ENCODE results near the gene PPM1L.

PPM1L gene

DNA sequence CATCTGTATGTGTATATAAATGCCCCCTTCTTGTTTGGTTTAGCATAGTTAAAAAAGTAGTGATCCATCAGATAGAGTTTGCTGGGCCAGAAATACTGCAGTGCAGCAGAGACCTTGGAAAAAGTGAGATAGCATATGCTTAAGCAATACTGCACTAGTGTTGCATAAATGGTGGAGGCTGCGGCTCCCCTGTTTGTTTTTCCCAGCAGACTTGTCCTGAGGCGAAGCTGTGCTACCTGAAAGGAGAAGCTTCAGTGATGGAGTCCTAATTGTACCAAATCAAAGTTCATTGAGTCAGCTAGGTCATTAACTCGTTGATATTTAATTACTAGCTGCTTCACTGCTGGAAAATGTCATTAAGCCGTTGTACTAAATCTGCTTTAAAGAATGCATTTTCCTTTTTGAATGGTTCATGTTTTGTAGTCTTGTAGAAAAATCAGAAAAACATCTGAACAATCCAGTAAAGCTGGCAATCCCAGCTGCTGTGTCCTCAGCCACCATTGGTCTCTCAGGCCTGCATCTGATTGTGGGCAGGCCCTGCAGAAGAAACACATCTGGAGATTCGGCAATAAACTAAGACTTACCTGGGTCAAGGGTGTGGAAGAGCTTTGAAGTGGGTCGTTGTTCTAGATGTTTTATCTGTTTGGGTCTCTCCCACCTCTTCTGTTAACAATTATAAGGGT is 179.5 kb downstream of the PPM1L start:
- Histone ChIP-seq H3K9me3 (replicated peaks in 1 of 11) (peaks cover 11 to 20% (median 16%) of the 10 kb centered on the region in 11 experiments), H3K36me3 (peaks cover 0 to 14% (median 9%) of the 10 kb centered on the region in 11 experiments; a peak in 8 of 22 replicates), H4K20me1 (no peaks in the 10 kb centered on the region), H3K27ac (no peak overlapping the region), H3K9ac (no peak overlapping the region), H3K4me1 (no peaks in the 10 kb centered on the region), H3K4me2 (no peak overlapping the region), H3K27me3 (no peaks in the 10 kb centered on the region), H3K4me3 (no peak overlapping the region)
- TF ChIP-seq Cebpa-rat (IDR thresholded peaks at IDR 0.05) = no peak

DNA sequence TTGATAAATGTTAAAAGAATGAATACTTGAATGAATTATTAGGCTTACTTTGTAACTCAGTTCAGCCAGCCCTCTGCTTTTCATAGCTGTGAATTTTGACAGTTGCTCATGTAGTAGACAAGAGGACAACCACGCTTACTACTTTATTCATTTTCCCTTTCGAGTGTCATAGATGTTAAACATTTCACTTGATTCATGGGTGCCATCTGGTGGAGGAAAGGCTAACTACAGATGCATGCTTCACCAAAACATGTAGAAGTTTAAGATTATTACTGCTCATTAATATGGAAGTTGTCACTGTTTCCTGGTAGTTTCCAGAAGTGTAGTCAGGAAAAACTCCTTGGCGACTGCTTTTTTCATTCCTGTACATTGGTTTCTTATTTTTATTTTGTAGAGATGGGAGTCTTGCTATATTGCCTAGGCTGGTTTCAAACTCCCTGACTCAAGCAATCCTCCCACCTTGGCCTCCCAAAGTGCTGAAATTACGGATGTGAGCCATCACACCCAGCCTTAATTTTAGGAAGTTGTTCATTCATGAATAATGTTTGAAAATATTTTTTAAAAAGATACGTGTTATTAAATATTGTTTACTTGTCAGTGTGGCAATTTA is 186.0 kb downstream of the PPM1L start:
- Histone ChIP-seq H3K36me3 (peaks cover 0 to 17% (median 12%) of the 10 kb centered on the region in 11 experiments; a peak in 10 of 22 replicates), H3K9ac (no peak overlapping the region), H3K27ac (no peak overlapping the region), H3K9me3 (replicated peaks in 1 of 11) (peaks cover 21 to 30% (median 27%) of the 10 kb centered on the region in 11 experiments), H3K4me3 (no peak overlapping the region), H3K4me2 (no peak overlapping the region), H3K27me3 (no peaks in the 10 kb centered on the region), H4K20me1 (no peaks in the 10 kb centered on the region), H3K4me1 (0 out of 20 replicates have a peak, but pooled peaks cover 0 to 5% (median 0%) of the 10 kb centered on the region in 10 experiments)
- no peak for TF ChIP-seq Cebpa-rat (IDR thresholded peaks at IDR 0.05)

DNA sequence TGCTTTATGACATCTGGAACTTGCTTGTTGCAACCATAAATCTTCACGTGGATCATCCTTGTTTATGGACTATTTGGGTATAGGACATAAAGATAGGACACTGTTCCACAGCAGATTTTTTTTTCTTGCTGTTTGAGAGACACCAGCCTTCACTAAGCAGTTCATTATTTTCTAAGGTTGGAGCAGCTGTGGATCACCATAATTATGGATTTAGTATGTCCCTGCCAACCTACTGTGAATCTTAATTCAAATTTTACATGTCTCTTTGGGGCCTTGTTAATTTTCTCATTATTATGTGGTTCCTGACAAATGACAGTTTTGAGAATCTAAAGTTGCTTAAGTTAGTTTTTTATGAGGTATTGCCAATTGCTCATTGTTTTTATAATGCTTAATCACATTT is 188.0 kb downstream of the PPM1L start:
- Histone ChIP-seq H3K4me2 (no peak overlapping the region), H3K9ac (no peak overlapping the region), H3K36me3 (peaks cover 0 to 17% (median 12%) of the 10 kb centered on the region in 11 experiments; a peak in 10 of 22 replicates), H3K9me3 (replicated peaks in 1 of 11) (peaks cover 21 to 27% (median 26%) of the 10 kb centered on the region in 11 experiments), H3K4me1 (0 out of 20 replicates have a peak, but pooled peaks cover 0 to 5% (median 0%) of the 10 kb centered on the region in 10 experiments), H4K20me1 (no peaks in the 10 kb centered on the region), H3K27ac (no peak overlapping the region), H3K4me3 (no peak overlapping the region), H3K27me3 (no peaks in the 10 kb centered on the region)
- TF ChIP-seq Cebpa-rat (IDR thresholded peaks at IDR 0.05) = no peak

DNA sequence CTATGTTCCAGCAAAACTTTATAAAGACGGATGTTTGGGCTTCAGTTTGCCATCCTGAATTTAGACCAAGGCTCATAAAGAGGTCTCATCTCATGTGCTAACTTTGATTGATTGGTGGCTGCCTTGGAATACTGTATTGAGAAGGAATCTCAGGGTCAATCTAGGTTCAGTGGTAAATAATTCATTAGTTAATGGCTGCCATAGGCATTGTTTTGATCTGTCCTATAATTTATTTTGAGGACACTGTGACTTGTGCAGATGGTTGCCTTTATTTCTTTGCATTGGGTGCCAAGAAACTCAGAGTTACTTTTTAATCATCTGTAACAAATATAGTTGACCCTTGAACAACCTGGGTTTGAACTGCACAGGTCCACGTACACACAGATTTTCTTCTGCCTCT is 189.3 kb downstream of the PPM1L start:
- Histone ChIP-seq H3K4me2 (no peak overlapping the region), H3K27ac (no peak overlapping the region), H3K4me3 (no peak overlapping the region), H3K27me3 (no peaks in the 10 kb centered on the region), H3K4me1 (0 out of 20 replicates have a peak, but pooled peaks cover 0 to 5% (median 0%) of the 10 kb centered on the region in 10 experiments), H3K9ac (no peak overlapping the region), H3K36me3 (peaks cover 0 to 9% (median 5%) of the 10 kb centered on the region in 11 experiments; a peak in 10 of 22 replicates), H3K9me3 (replicated peaks in 1 of 11) (peaks cover 7 to 14% (median 13%) of the 10 kb centered on the region in 11 experiments), H4K20me1 (no peaks in the 10 kb centered on the region)
- TF ChIP-seq Cebpa-rat (IDR thresholded peaks at IDR 0.05) = no peak

DNA sequence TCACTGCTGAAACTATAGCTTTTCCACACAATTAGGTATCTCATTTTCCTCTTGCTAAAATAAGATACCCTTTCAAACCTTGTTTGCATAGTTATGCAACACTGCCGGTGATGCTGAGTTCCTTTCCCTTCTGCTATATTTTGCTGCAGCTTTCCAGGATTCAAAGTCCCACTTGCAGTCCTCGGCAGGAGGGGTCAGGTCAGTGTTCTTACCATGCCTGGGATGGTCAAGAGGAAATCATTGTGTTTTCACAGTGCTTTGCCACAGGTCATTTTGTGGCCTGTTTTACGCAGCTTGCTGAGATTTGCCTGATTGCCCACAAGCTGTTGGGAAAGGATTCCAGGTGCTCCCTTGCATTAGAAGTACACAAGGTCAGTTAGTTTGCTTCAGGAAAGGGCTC is 192.2 kb downstream of the PPM1L start:
- no peak for TF ChIP-seq Cebpa-rat (IDR thresholded peaks at IDR 0.05)
- H3K4me3 ChIP-seq = no peak overlapping the region
- H3K27me3 ChIP-seq = no peaks in the 10 kb centered on the region
- no peaks in the 10 kb centered on the region for H3K36me3 ChIP-seq
- 0 out of 20 replicates have a peak, but pooled peaks cover 0 to 5% (median 0%) of the 10 kb centered on the region in 10 experiments for H3K4me1 ChIP-seq
- H3K27ac ChIP-seq = no peak overlapping the region
- no peaks in the 10 kb centered on the region for H3K9me3 ChIP-seq (replicated peaks in 1 of 11)
- H3K4me2 ChIP-seq = no peak overlapping the region
- no peak overlapping the region for H3K9ac ChIP-seq
- no peaks in the 10 kb centered on the region for H4K20me1 ChIP-seq

DNA sequence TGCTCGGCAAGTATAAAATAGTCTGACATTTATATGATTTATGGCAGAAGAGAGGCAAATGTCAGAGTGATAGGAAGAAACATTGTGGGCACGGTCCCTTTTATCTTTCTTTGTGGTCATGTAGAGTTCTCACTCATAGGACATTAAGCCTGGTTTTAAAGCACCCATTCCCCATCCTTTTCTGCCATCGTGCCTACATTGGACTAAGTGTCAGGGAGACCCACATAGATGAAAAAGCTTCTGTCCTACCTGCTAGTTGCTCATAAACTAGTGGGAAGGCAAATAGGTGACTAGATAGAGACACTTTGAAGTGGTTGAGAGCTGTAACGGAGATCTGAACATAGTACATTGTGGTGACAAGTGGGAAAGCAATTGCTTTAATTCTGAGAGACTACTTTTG is 193.4 kb downstream of the PPM1L start:
- Histone ChIP-seq H3K36me3 (no peaks in the 10 kb centered on the region), H4K20me1 (no peaks in the 10 kb centered on the region), H3K9me3 (replicated peaks in 1 of 11) (no peaks in the 10 kb centered on the region), H3K4me2 (no peak overlapping the region), H3K4me1 (0 out of 20 replicates have a peak, but pooled peaks cover 0 to 5% (median 0%) of the 10 kb centered on the region in 10 experiments), H3K27ac (no peak overlapping the region), H3K4me3 (no peak overlapping the region), H3K9ac (no peak overlapping the region), H3K27me3 (no peaks in the 10 kb centered on the region)
- TF ChIP-seq Cebpa-rat (IDR thresholded peaks at IDR 0.05) = no peak

DNA sequence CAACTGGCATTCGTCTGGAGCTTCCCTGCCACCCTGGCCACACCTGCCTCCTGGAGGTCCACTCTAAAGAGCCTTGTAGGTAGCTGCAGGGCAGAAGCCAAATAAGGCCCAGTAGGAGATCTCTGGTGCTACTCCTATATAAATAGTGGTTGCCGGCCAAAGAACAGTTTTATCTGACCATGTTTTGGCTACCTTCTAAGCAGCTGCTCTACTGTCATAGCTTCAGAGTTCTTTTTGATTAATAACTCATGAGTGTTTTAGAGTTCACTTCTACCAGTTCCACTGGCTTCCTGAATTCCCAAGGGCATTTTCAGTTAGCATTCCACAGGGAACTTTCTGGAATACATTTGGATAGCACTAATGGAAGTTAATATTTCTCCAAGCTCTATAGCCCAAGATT is 194.5 kb downstream of the PPM1L start:
- Histone ChIP-seq H3K9ac (no peak overlapping the region), H3K4me1 (0 out of 20 replicates have a peak, but pooled peaks cover 0 to 5% (median 0%) of the 10 kb centered on the region in 10 experiments), H3K4me2 (no peak overlapping the region), H3K36me3 (no peaks in the 10 kb centered on the region), H3K27me3 (no peaks in the 10 kb centered on the region), H4K20me1 (no peaks in the 10 kb centered on the region), H3K9me3 (replicated peaks in 1 of 11) (no peaks in the 10 kb centered on the region), H3K4me3 (no peak overlapping the region), H3K27ac (no peak overlapping the region)
- TF ChIP-seq Cebpa-rat (IDR thresholded peaks at IDR 0.05) = no peak

DNA sequence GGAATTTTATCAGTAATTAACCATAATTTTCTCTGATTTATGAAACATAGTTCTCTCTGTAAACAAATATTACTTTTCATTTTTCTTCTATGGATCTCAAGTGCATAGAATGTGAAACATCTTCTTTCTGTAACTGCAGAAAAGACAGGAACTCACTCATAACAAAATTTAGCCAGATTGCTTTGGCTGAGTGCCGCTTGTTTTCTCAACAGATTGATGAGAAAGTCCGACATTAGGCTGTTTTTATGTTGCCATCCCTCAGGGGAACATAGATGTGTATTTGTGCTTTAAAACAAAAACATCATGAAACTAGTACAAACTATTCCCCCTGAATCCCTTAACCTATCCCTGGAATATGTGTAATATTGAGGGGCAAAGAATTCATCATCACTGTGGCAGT is 194.9 kb downstream of the PPM1L start:
- H3K4me1 ChIP-seq = 0 out of 20 replicates have a peak, but pooled peaks cover 0 to 5% (median 0%) of the 10 kb centered on the region in 10 experiments
- no peak overlapping the region for H3K27ac ChIP-seq
- H3K4me3 ChIP-seq = no peak overlapping the region
- no peaks in the 10 kb centered on the region for H3K27me3 ChIP-seq
- H3K9me3 ChIP-seq (replicated peaks in 1 of 11) = no peaks in the 10 kb centered on the region
- no peak overlapping the region for H3K4me2 ChIP-seq
- no peaks in the 10 kb centered on the region for H3K36me3 ChIP-seq
- H4K20me1 ChIP-seq = no peaks in the 10 kb centered on the region
- TF ChIP-seq Cebpa-rat (IDR thresholded peaks at IDR 0.05) = no peak
- H3K9ac ChIP-seq = no peak overlapping the region

DNA sequence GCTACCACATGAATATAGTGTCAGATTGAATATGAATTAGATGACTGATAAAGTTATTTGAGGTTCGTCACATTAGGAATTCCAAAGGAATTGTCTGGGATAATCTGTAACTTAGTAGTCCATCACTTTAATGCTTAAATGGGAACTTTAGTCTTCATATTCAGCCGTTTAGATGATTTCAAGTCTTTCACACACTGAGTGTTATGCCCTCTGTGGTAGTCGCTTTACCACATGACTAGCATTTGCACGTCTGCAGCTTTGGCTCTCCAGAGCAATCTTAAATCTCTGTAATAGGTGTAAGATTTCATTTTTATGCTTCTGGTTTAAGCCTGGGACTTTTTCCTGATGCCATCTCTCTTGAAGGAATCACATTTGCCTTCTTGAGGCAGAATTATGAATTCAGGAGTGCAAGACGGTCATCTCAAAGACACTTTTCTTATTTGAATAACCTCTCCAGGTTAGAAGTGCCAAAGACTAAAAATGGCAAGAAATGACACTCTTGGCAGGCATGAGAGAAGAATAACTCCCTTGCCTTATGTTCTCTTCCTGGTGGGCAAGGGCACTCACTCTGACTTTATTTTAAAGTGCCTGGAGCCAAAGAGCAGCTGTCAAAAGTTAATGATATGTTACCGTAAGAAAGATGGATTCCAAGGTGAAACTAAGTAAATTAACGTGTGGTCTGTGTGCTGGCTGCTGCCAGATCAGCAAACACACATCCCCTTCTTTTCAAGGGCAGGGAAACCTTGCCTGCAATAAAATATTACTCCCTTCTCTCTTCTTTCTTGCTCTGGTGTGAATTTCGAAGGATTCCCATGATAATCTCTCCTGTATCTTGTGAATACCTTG is 195.8 kb downstream of the PPM1L start:
- H3K9me3 ChIP-seq (replicated peaks in 1 of 11) = peaks cover 0 to 1% (median 0%) of the 10 kb centered on the region in 11 experiments; a peak in 1 of 22 replicates
- no peaks in the 10 kb centered on the region for H3K27me3 ChIP-seq
- 0 out of 20 replicates have a peak, but pooled peaks cover 0 to 5% (median 0%) of the 10 kb centered on the region in 10 experiments for H3K4me1 ChIP-seq
- no peak overlapping the region for H3K4me2 ChIP-seq
- no peaks in the 10 kb centered on the region for H3K36me3 ChIP-seq
- no peak overlapping the region for H3K27ac ChIP-seq
- H4K20me1 ChIP-seq = no peaks in the 10 kb centered on the region
- no peak overlapping the region for H3K9ac ChIP-seq
- TF ChIP-seq Cebpa-rat (IDR thresholded peaks at IDR 0.05) = no peak
- H3K4me3 ChIP-seq = no peak overlapping the region
